Measurements from ENCODE around the gene LHFPL3. TPM values are rescaled to one million over a fixed set of nuclear protein-coding genes. Genes with fewer than 3 reads are reported as not detected.

Gene LHFPL3
- total RNA-seq, 1 experiment from 2014 or later = 0.83 TPM

DNA sequence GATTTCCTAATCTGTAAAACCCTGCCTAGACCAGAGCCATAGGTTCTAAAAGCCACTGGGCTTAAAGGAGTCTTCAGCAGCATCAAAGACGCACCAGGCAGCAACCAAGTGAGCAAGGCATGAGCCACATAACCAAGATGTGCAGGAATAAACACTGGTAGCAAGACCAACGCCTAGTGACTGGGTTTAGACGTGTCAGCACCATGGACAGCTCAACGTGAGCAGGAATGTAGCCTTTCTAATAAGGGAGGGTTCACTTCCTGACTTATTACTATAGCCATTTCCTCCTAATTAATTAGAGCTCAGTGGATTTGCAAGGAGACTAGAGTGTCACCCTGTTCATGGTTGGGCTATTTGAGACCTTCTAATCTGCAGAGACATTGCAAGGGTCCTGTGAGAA, 223.7 kb downstream of the LHFPL3 start (continued):
- TF ChIP-seq, protein P1, sequence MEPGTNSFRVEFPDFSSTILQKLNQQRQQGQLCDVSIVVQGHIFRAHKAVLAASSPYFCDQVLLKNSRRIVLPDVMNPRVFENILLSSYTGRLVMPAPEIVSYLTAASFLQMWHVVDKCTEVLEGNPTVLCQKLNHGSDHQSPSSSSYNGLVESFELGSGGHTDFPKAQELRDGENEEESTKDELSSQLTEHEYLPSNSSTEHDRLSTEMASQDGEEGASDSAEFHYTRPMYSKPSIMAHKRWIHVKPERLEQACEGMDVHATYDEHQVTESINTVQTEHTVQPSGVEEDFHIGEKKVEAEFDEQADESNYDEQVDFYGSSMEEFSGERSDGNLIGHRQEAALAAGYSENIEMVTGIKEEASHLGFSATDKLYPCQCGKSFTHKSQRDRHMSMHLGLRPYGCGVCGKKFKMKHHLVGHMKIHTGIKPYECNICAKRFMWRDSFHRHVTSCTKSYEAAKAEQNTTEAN (CRISPR knock-in tag; IDR thresholded peaks at IDR 0.05) = peak; percentile 49; the same call in 1 of the 2 replicates
- TF ChIP-seq ZNF121 (CRISPR knock-in tag; IDR thresholded peaks at IDR 0.05) (no peak), TCF7 (CRISPR knock-in tag; IDR thresholded peaks at IDR 0.05; ENCODE audit: low read depth) (0 out of 2 replicates have a peak, but pooled peaks have one; percentile 28), ZNF423 (CRISPR knock-in tag; IDR thresholded peaks at IDR 0.05) (no peak), TEAD1 (CRISPR knock-in tag; IDR thresholded peaks at IDR 0.05) (peak; percentile 91; the same call in 1 of the 2 replicates), ESRRA (CRISPR knock-in tag; IDR thresholded peaks at IDR 0.05; ENCODE audit: borderline replicate concordance) (peak; percentile 60; the same call in 1 of the 2 replicates), CREB1 (CRISPR knock-in tag; IDR thresholded peaks at IDR 0.05) (no peak), STAT6 (CRISPR knock-in tag; conservative IDR thresholded peaks at IDR 0.05; ENCODE audit: low read depth) (no peak), NR1H2 (CRISPR knock-in tag; IDR thresholded peaks at IDR 0.05) (no peak), CBFB (CRISPR knock-in tag; IDR thresholded peaks at IDR 0.05; ENCODE audit: low read depth) (no peak), E2F4 (CRISPR knock-in tag; IDR thresholded peaks at IDR 0.05; ENCODE audit: borderline replicate concordance, low read depth) (no peak), EMX1 (CRISPR knock-in tag; IDR thresholded peaks at IDR 0.05) (no peak), ELF4 (CRISPR knock-in tag; IDR thresholded peaks at IDR 0.05; ENCODE audit: low read depth) (no peak), SMAD4 (CRISPR knock-in tag; IDR thresholded peaks at IDR 0.05) (no peak), NFATC4 (CRISPR knock-in tag; IDR thresholded peaks at IDR 0.05) (no peak), GRHL2 (CRISPR knock-in tag; IDR thresholded peaks at IDR 0.05; ENCODE audit: insufficient replicate concordance, severe bottlenecking) (no peak), GABPB1 (CRISPR knock-in tag; IDR thresholded peaks at IDR 0.05) (no peak), PRRX2 (CRISPR knock-in tag; IDR thresholded peaks at IDR 0.05) (no peak), ZNF232 (CRISPR knock-in tag; IDR thresholded peaks at IDR 0.05) (0 out of 2 replicates have a peak, but pooled peaks have one; percentile 83), MLX (CRISPR knock-in tag; IDR thresholded peaks at IDR 0.05) (no peak), USF1 (CRISPR knock-in tag; IDR thresholded peaks at IDR 0.05) (no peak), KAT7 (CRISPR knock-in tag; IDR thresholded peaks at IDR 0.05; ENCODE audit: borderline replicate concordance) (no peak), E2F5 (CRISPR knock-in tag; IDR thresholded peaks at IDR 0.05) (no peak), NFE2L1 (CRISPR knock-in tag; IDR thresholded peaks at IDR 0.05) (peak; percentile 75; the same call in 1 of the 2 replicates)
- TF ChIP-seq, protein P2, sequence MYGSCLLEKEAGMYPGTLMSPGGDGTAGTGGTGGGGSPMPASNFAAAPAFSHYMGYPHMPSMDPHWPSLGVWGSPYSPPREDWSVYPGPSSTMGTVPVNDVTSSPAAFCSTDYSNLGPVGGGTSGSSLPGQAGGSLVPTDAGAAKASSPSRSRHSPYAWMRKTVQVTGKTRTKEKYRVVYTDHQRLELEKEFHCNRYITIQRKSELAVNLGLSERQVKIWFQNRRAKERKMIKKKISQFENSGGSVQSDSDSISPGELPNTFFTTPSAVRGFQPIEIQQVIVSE (CRISPR knock-in tag; IDR thresholded peaks at IDR 0.05; ENCODE audit: borderline replicate concordance) = no peak
- TF ChIP-seq, protein P3, sequence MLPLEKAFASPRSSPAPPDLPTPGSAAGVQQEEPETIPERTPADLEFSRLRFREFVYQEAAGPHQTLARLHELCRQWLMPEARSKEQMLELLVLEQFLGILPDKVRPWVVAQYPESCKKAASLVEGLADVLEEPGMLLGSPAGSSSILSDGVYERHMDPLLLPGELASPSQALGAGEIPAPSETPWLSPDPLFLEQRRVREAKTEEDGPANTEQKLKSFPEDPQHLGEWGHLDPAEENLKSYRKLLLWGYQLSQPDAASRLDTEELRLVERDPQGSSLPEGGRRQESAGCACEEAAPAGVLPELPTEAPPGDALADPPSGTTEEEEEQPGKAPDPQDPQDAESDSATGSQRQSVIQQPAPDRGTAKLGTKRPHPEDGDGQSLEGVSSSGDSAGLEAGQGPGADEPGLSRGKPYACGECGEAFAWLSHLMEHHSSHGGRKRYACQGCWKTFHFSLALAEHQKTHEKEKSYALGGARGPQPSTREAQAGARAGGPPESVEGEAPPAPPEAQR (CRISPR knock-in tag; IDR thresholded peaks at IDR 0.05) = no peak
- TF ChIP-seq, protein P4, sequence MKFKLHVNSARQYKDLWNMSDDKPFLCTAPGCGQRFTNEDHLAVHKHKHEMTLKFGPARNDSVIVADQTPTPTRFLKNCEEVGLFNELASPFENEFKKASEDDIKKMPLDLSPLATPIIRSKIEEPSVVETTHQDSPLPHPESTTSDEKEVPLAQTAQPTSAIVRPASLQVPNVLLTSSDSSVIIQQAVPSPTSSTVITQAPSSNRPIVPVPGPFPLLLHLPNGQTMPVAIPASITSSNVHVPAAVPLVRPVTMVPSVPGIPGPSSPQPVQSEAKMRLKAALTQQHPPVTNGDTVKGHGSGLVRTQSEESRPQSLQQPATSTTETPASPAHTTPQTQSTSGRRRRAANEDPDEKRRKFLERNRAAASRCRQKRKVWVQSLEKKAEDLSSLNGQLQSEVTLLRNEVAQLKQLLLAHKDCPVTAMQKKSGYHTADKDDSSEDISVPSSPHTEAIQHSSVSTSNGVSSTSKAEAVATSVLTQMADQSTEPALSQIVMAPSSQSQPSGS (CRISPR knock-in tag; IDR thresholded peaks at IDR 0.05; ENCODE audit: borderline replicate concordance, low read depth) = no peak
- TF ChIP-seq, protein P5, sequence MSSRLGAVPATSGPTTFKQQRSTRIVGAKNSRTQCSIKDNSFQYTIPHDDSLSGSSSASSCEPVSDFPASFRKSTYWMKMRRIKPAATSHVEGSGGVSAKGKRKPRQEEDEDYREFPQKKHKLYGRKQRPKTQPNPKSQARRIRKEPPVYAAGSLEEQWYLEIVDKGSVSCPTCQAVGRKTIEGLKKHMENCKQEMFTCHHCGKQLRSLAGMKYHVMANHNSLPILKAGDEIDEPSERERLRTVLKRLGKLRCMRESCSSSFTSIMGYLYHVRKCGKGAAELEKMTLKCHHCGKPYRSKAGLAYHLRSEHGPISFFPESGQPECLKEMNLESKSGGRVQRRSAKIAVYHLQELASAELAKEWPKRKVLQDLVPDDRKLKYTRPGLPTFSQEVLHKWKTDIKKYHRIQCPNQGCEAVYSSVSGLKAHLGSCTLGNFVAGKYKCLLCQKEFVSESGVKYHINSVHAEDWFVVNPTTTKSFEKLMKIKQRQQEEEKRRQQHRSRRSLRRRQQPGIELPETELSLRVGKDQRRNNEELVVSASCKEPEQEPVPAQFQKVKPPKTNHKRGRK (CRISPR knock-in tag; IDR thresholded peaks at IDR 0.05; ENCODE audit: borderline replicate concordance) = 0 out of 2 replicates have a peak, but pooled peaks have one; percentile 37

Measured in WTC11 (cell line).